GM12878 (cell line): ENCODE measurements around the gene PRICKLE3. TPM values are rescaled to one million over a fixed set of nuclear protein-coding genes. Genes with fewer than 3 reads are reported as not detected.

Source experiments
- ATAC-seq: fragments of 200-7000 bp; cut with Tn5 transposase; 3 replicates; pipeline ENCODE4 v1.9.1; 2020; ENCODE audit warnings: mild to moderate bottlenecking, moderate library complexity
- BruUV-seq: library from RNA; stranded (reverse); fragments of 400-500 nt; replicated peaks from 2 replicates; lab custom pipeline; 2021; lab: Mats Ljungman, UMichigan
- CTCF ChIA-PET: fragments of 300-600 bp; sonication (Branson Sonifier 250); formaldehyde crosslinking; extraction: SDS; loops from one replicate; lab custom pipeline; 2021; ENCODE audit warnings: inconsistent platforms; lab: Yijun Ruan, JAX
- POLR2A ChIA-PET: fragments of 350-600 bp; formaldehyde crosslinking; extraction: SDS; loops from one replicate; lab custom pipeline; 2021; ENCODE audit warnings: inconsistent platforms; lab: Charles Lee
- RAD21 ChIA-PET: fragments of 300-600 bp; sonication (Branson Sonifier 250); formaldehyde crosslinking; loops from one replicate; lab custom pipeline; 2023; ENCODE audit warnings: antibody characterized with exemption; ENCODE audit not compliant: unreplicated experiment; lab: Charles Lee
- SMC1A ChIA-PET: fragments of 300-600 bp; sonication (Branson Sonifier 250); formaldehyde crosslinking; loops from one replicate; lab custom pipeline; 2023; ENCODE audit not compliant: unreplicated experiment, uncharacterized antibody; lab: Charles Lee
- DNase-seq: peaks from one replicate; pipeline ENCODE4 v3.0.0-alpha.2; 2011; ENCODE audit warnings: low read depth, low spot score
- FAIRE-seq: peaks from 3 replicates; lab custom pipeline; 2011; peaks lifted over from hg19 to GRCh38; lab: Jason Lieb, UNC
- H2AFZ ChIP-seq: 2 replicates; pipeline ENCODE4 v1.6.0; 2011; ENCODE audit warnings: low read depth, low read length, control low read depth; ENCODE audit not compliant: control insufficient read depth
- H3K27ac ChIP-seq: 2 replicates; pipeline ENCODE4 v1.5.1; 2011; ENCODE audit warnings: control low read depth; ENCODE audit not compliant: control insufficient read depth, insufficient read depth
- H3K27me3 ChIP-seq, 2 experiments: replicated peaks in 1 of 2; 2 replicates each; pipeline versions ENCODE4 v1.6.0 to v1.6.1; 2011; ENCODE audit warnings: low read length in 1 of 2; ENCODE audit not compliant: control insufficient read depth in 2 of 2, insufficient read depth in 2 of 2
- H3K36me3 ChIP-seq, 2 experiments: 2 replicates each; pipeline ENCODE4 v1.5.1; 2011; ENCODE audit warnings: low read length in 1 of 2; ENCODE audit not compliant: control insufficient read depth in 2 of 2, insufficient read depth in 2 of 2
- H3K4me1 ChIP-seq: 2 replicates; pipeline ENCODE4 v1.6.1; 2011; ENCODE audit warnings: mild to moderate bottlenecking, low read length, moderate library complexity, mixed read lengths; ENCODE audit not compliant: control insufficient read depth, insufficient read depth
- H3K4me2 ChIP-seq: 2 replicates; pipeline ENCODE4 v1.6.0; 2011; ENCODE audit warnings: control low read depth; ENCODE audit not compliant: control insufficient read depth, insufficient read depth
- H3K4me3 ChIP-seq: fragments of 200-600 bp; sonication (generic); 2 replicates; pipeline ENCODE4 v1.5.1; 2016
- H3K79me2 ChIP-seq: 2 replicates; pipeline ENCODE4 v1.6.0; 2011; ENCODE audit warnings: low read length; ENCODE audit not compliant: control insufficient read depth, insufficient read depth
- H3K9ac ChIP-seq: 2 replicates; pipeline ENCODE4 v1.8.0; 2011; ENCODE audit warnings: low read length, control low read depth, mixed read lengths; ENCODE audit not compliant: control insufficient read depth, insufficient read depth
- H3K9me3 ChIP-seq: replicated peaks from 3 replicates; pipeline ENCODE4 v1.5.1; 2011; ENCODE audit warnings: mild to moderate bottlenecking, low read length; ENCODE audit not compliant: control insufficient read depth, insufficient read depth
- H4K20me1 ChIP-seq: 2 replicates; pipeline ENCODE4 v1.6.0; 2011; ENCODE audit not compliant: control insufficient read depth, insufficient read depth
- ASH2L ChIP-seq: fragments of 300-600, 200-600 bp; sonication (generic); IDR thresholded peaks from 2 replicates; pipeline ENCODE4 v1.6.1; 2017; ENCODE audit warnings: low read depth, mild to moderate bottlenecking, borderline replicate concordance
- BACH1 ChIP-seq: fragments of 450-650 bp; IDR thresholded peaks from 2 replicates; pipeline ENCODE4 v1.6.1; 2017; ENCODE audit warnings: mild to moderate bottlenecking, borderline replicate concordance
- BHLHE40 ChIP-seq, 2 experiments: fragments of 450-650 bp in 1 of 2; IDR thresholded peaks; 2 replicates each; pipeline ENCODE4 v1.6.1; 2011 to 2017; ENCODE audit warnings: low read depth in 2 of 2, borderline replicate concordance in 1 of 2, improper control_type of control experiment in 1 of 2, low read length in 1 of 2, mild to moderate bottlenecking in 1 of 2
- CTCF ChIP-seq, 3 experiments: IDR thresholded peaks in 2 of 3; conservative IDR thresholded peaks in 1 of 3; 2 replicates each; pipeline ENCODE4 v1.5.1; 2011; ENCODE audit warnings: low read depth in 3 of 3, low read length in 3 of 3, mild to moderate bottlenecking in 3 of 3, control low read depth in 2 of 3, moderate library complexity in 2 of 3, inconsistent platforms in 1 of 3, mixed read lengths in 1 of 3; ENCODE audit not compliant: control insufficient read depth in 2 of 3, insufficient read depth in 1 of 3; ENCODE audit errors: extremely low read depth in 1 of 3
- DPF2 ChIP-seq: fragments of 450-650 bp; IDR thresholded peaks from 2 replicates; pipeline ENCODE4 v1.6.1; 2017; ENCODE audit warnings: mild to moderate bottlenecking
- EGR1 ChIP-seq, 2 experiments: IDR thresholded peaks; 1 replicate in 1 of 2; 2 replicates in 1 of 2; pipeline ENCODE4 v1.6.1; 2011 to 2012; ENCODE audit warnings: low read depth in 2 of 2, low read length in 2 of 2, borderline replicate concordance in 1 of 2, mild to moderate bottlenecking in 1 of 2, moderate library complexity in 1 of 2
- EZH2 ChIP-seq: IDR thresholded peaks from 2 replicates; pipeline ENCODE4 v1.6.1; 2012; ENCODE audit warnings: low read depth, mild to moderate bottlenecking, control low read depth, inconsistent platforms, low read length, borderline replicate concordance; ENCODE audit not compliant: control insufficient read depth
- GATAD2B ChIP-seq: fragments of 450-650 bp; conservative IDR thresholded peaks from 2 replicates; pipeline ENCODE4 v1.6.1; 2017; ENCODE audit warnings: low read depth, mild to moderate bottlenecking, moderate library complexity
- IKZF1 ChIP-seq: fragments of 450-650 bp; conservative IDR thresholded peaks from 2 replicates; pipeline ENCODE4 v1.6.1; 2017; ENCODE audit warnings: antibody characterized with exemption, mild to moderate bottlenecking
- IKZF2 ChIP-seq, 2 experiments: fragments of 450-650 bp; IDR thresholded peaks; 2 replicates each; pipeline ENCODE4 v1.6.1; 2017; ENCODE audit warnings: mild to moderate bottlenecking in 2 of 2, moderate library complexity in 2 of 2
- LARP7 ChIP-seq: fragments of 450-650 bp; IDR thresholded peaks from 2 replicates; pipeline ENCODE4 v1.6.1; 2017; ENCODE audit warnings: mild to moderate bottlenecking
- MEF2A ChIP-seq: IDR thresholded peaks from 2 replicates; pipeline ENCODE4 v1.6.1; 2011; ENCODE audit warnings: low read depth, mild to moderate bottlenecking, low read length, moderate library complexity; ENCODE audit not compliant: insufficient read depth
- MTA2 ChIP-seq: fragments of 450-650 bp; IDR thresholded peaks from 2 replicates; pipeline ENCODE4 v1.6.1; 2016; ENCODE audit warnings: low read depth, mild to moderate bottlenecking, moderate library complexity
- NR2F1 ChIP-seq: fragments of 450-650 bp; conservative IDR thresholded peaks from 2 replicates; pipeline ENCODE4 v1.6.1; 2017; ENCODE audit warnings: mild to moderate bottlenecking
- RUNX3 ChIP-seq: IDR thresholded peaks from 2 replicates; pipeline ENCODE4 v1.6.1; 2012; ENCODE audit warnings: low read length, inconsistent platforms
- SPI1 ChIP-seq: IDR thresholded peaks from 2 replicates; pipeline ENCODE4 v1.6.1; 2011; ENCODE audit warnings: low read depth, mild to moderate bottlenecking, low read length, moderate library complexity, borderline replicate concordance; ENCODE audit not compliant: insufficient read depth
- SRF ChIP-seq, 2 experiments: IDR thresholded peaks; 2 replicates each; pipeline ENCODE4 v1.6.1; 2011; ENCODE audit warnings: low read depth in 2 of 2, low read length in 2 of 2, mild to moderate bottlenecking in 1 of 2, moderate library complexity in 1 of 2
- TCF12 ChIP-seq: IDR thresholded peaks from 2 replicates; pipeline ENCODE4 v1.6.1; 2011; ENCODE audit warnings: low read depth, mild to moderate bottlenecking, low read length
- TCF3 ChIP-seq: IDR thresholded peaks from 2 replicates; pipeline ENCODE4 v1.6.1; 2012; ENCODE audit warnings: low read depth, mild to moderate bottlenecking, low read length, borderline replicate concordance; ENCODE audit not compliant: insufficient read depth
- ZNF217 ChIP-seq: fragments of 450-650 bp; IDR thresholded peaks from 2 replicates; pipeline ENCODE4 v1.6.1; 2017; ENCODE audit warnings: antibody characterized with exemption, mild to moderate bottlenecking
- ZNF384 ChIP-seq: IDR thresholded peaks from 2 replicates; pipeline ENCODE4 v1.6.1; 2012; ENCODE audit warnings: low read depth, mild to moderate bottlenecking, low read length, improper control_type of control experiment, borderline replicate concordance
- ZSCAN29 ChIP-seq: fragments of 450-650 bp; IDR thresholded peaks from 2 replicates; pipeline ENCODE4 v1.6.1; 2017; ENCODE audit warnings: mild to moderate bottlenecking, moderate library complexity
- WGBS: methylation state at CpG from one replicate; pipeline ENCODE4 v1.1.6; 2016; ENCODE audit warnings: low lambda C conversion rate; ENCODE audit not compliant: insufficient replicate concordance, insufficient coverage; ENCODE audit errors: missing lambda C conversion rate; 5-methylcytosine and 5-hydroxymethylcytosine counted together
- in situ Hi-C: fragments of 300-500 bp; cut with MboI; formaldehyde crosslinking; loops from 9 replicates; pipeline ENCODE4 v1.14.3; 2018; ENCODE audit warnings: mixed read lengths
- intact Hi-C: fragments of 100-400 bp; cut with micrococcal nuclease; formaldehyde crosslinking; loops from one replicate; pipeline ENCODE4 v1.14.2; 2022; ENCODE audit not compliant: unreplicated experiment
- polyA plus RNA-seq, 11 experiments: library from polyadenylated mRNA; depleted of rRNA in 4 of 11; unstranded in 6 of 11; stranded (reverse) in 5 of 11; fragments of >200 nt; fragmentation: Nextera tagmentation in 4 of 11; fragmentation: Illumina TruSeq in 1 of 11; extraction: Ambion mirVana in 4 of 11; extraction: Trizol in 1 of 11; gene quantifications; 1 replicate in 1 of 11; 2 replicates in 10 of 11; pipeline versions ENCODE4 v1.2.1 to v1.2.3, GENCODE V29; 2011 to 2016; ENCODE audit warnings: inconsistent platforms in 2 of 11, missing spikeins in 2 of 11, low read depth in 1 of 11
- total RNA-seq, 4 experiments: library from RNA; depleted of rRNA in 3 of 4; stranded (reverse); fragments of >200 nt in 3 of 4; fragmentation: Illumina TruSeq in 1 of 4; extraction: Trizol in 1 of 4; gene quantifications; 2 replicates each; pipeline versions ENCODE4 v1.2.1 to v1.2.3, GENCODE V29; 2013 to 2021

Gene PRICKLE3
- total and polyA plus RNA-seq, 10 of the 15 experiments (the other 5 are each of a cell fraction or from before 2014, with no cell fraction given): 0.69 to 17.4 (median 7.6) TPM

GRCh38 chrX:49166914-49167739 is 19.0 kb downstream of the PRICKLE3 start:
- peak; percentile 51 for DNase-seq
- TF ChIP-seq MTA2 (peak; percentile 29; the same call in 1 of the 2 replicates), ZNF384 (no peak), ZNF217 (0 out of 2 replicates have a peak, but pooled peaks have one; percentile 27), TCF12 (no peak), ZSCAN29 (no peak), GATAD2B (peak; percentile 66), IKZF2 (IDR thresholded peaks at IDR 0.05) (peak; percentile 59 to 66), SRF (IDR thresholded peaks at IDR 0.05; ENCODE audit: low read depth in 2 of 2, low read length in 2 of 2) (peak; percentile 1 to 36; a peak in 1 of 4 replicates), ASH2L (no peak), IKZF1 (peak; percentile 75), LARP7 (0 out of 2 replicates have a peak, but pooled peaks have one; percentile 47), CTCF (IDR thresholded peaks at IDR 0.05 in 2 of 3, conservative IDR thresholded peaks at IDR 0.05 in 1 of 3; ENCODE audit: control insufficient read depth in 2 of 3, extremely low read depth in 1 of 3, insufficient read depth in 1 of 3, low read depth in 3 of 3, low read length in 3 of 3) (no peak), MEF2A (0 out of 2 replicates have a peak, but pooled peaks have one; percentile 11), SPI1 (peak; percentile 29; the same call in 1 of the 2 replicates), EGR1 (IDR thresholded peaks at IDR 0.05; ENCODE audit: borderline replicate concordance in 1 of 2, low read depth in 2 of 2, low read length in 2 of 2) (no peak), DPF2 (peak; percentile 75), BACH1 (no peak), NR2F1 (no peak), TCF3 (no peak), EZH2 (no peak), RUNX3 (peak; percentile 58), BHLHE40 (IDR thresholded peaks at IDR 0.05; ENCODE audit: borderline replicate concordance in 1 of 2, low read depth in 2 of 2, low read length in 1 of 2) (peak in 1 of 2 experiments; percentile 70; a peak in 2 of 4 replicates)

More at GRCh38 chrX:49166914-49167739, 19.0 kb downstream of the PRICKLE3 start:
- TSS peak; percentile 47 for BruUV-seq
- CTCF ChIA-PET: interaction anchor here (0.6 to 5.2 kb wide), 8 partner anchors 12 to 406 kb away, joined by 3 to 57 read pairs (median 10); partner anchors contain the start of gene PRICKLE3
- ATAC-seq (peak; percentile 34), FAIRE-seq (no peak)
- WGBS: 25% methylated on average over 35 of the region's 35 CpGs
- RAD21 ChIA-PET: interaction anchor here (0.8 to 4.6 kb wide), 9 partner anchors 11 to 102 kb away, joined by 3 to 26 read pairs (median 5); partner anchors contain the start of gene CCDC22
- in situ Hi-C loops: no loop called here
- no peaks in the 10 kb centered on the region for H4K20me1 ChIP-seq
- H3K9ac ChIP-seq: peak overlapping the region; percentile 24
- peak overlapping the region; percentile 37 for H3K4me3 ChIP-seq
- H3K36me3 ChIP-seq: no peaks in the 10 kb centered on the region
- H3K27ac ChIP-seq: peak overlapping the region; percentile 78
- POLR2A ChIA-PET: interaction anchor here (0.5 to 5.0 kb wide), 8 partner anchors 10 to 164 kb away, joined by 3 to 28 read pairs (median 6); partner anchors contain the start of genes PPP1R3F and PRICKLE3
- peak overlapping the region; percentile 49 for H2AFZ ChIP-seq
- no peaks in the 10 kb centered on the region for H3K27me3 ChIP-seq
- SMC1A ChIA-PET: interaction anchor here (1.0 to 3.2 kb wide), 6 partner anchors 9 to 102 kb away, joined by 3 to 14 read pairs (median 6); no protein-coding TSS in a partner anchor
- intact Hi-C loops: loop anchor here (2.0 kb wide), 2 partner anchors 24 to 44 kb away; partner anchors contain the start of gene GPKOW
- peak overlapping the region; percentile 81 for H3K4me2 ChIP-seq
- no peaks in the 10 kb centered on the region for H3K79me2 ChIP-seq
- no peaks in the 10 kb centered on the region; the same call in 2 of the 3 replicates for H3K9me3 ChIP-seq
- peaks cover 9% of the 10 kb centered on the region for H3K4me1 ChIP-seq
